HT1080 (cell line): Measurements from ENCODE around the gene PTGER3. TPM values are rescaled to one million over a fixed set of nuclear protein-coding genes. Genes with fewer than 3 reads are reported as not detected.
A peak's percentile ranks its signal among the peaks of the same experiment; 100 is the strongest.

Experiments
- DNase-seq: peaks from one replicate; pipeline ENCODE4 v3.0.0-alpha.2; 2015; ENCODE audit warnings: low read depth
- total RNA-seq: library from RNA; depleted of rRNA; stranded (reverse); fragments of >200 nt; shearing (Covaris generic); gene quantifications from 2 replicates; pipeline ENCODE4 v1.2.3, GENCODE V29; 2014

PTGER3 gene
- total RNA-seq, 1 experiment from 2014 or later = not detected

- no peak for DNase-seq
Observed at GRCh38 chr1:71053146-71053545, 5.5 kb upstream of the PTGER3 start.

GRCh38 chr1:71049951-71050598 lies 2.5 kb upstream of the PTGER3 start:
- peak; percentile 66 for DNase-seq

- no peak for DNase-seq
Observed at GRCh38 chr1:71046891-71047634, 553 bp downstream of the PTGER3 start.

GRCh38 chr1:71045463-71046028 lies 2.1 kb downstream of the PTGER3 start:
- no peak for DNase-seq

GRCh38 chr1:71044833-71045232 lies 2.8 kb downstream of the PTGER3 start:
- no peak for DNase-seq

GRCh38 chr1:71043065-71043464 lies 4.6 kb downstream of the PTGER3 start:
- no peak for DNase-seq

GRCh38 chr1:71041806-71042205 lies 5.8 kb downstream of the PTGER3 start:
- DNase-seq = no peak

GRCh38 chr1:71039661-71040262 lies 7.9 kb downstream of the PTGER3 start:
- DNase-seq = no peak

- no peak for DNase-seq
Observed at GRCh38 chr1:71038942-71039341, 8.7 kb downstream of the PTGER3 start.

GRCh38 chr1:71037829-71038620 lies 9.6 kb downstream of the PTGER3 start:
- DNase-seq = no peak

- no peak for DNase-seq
Observed at GRCh38 chr1:71037066-71037465, 10.6 kb downstream of the PTGER3 start.

- DNase-seq = no peak
Observed at GRCh38 chr1:71033136-71033535, 14.5 kb downstream of the PTGER3 start.

GRCh38 chr1:71031426-71031825 lies 16.2 kb downstream of the PTGER3 start:
- DNase-seq = no peak

- DNase-seq = no peak
Observed at GRCh38 chr1:71030026-71030425, 17.6 kb downstream of the PTGER3 start.

GRCh38 chr1:71028981-71029380 lies 18.6 kb downstream of the PTGER3 start:
- no peak for DNase-seq

- DNase-seq = no peak
Observed at GRCh38 chr1:71027991-71028390, 19.6 kb downstream of the PTGER3 start.

GRCh38 chr1:71026093-71026492 lies 21.5 kb downstream of the PTGER3 start:
- DNase-seq = no peak

- DNase-seq = no peak
Observed at GRCh38 chr1:71023515-71023914, 24.1 kb downstream of the PTGER3 start.

- no peak for DNase-seq
Observed at GRCh38 chr1:71019233-71019969, 28.2 kb downstream of the PTGER3 start.

- no peak for DNase-seq
Observed at GRCh38 chr1:71018791-71019190, 28.8 kb downstream of the PTGER3 start.

GRCh38 chr1:71015745-71016144 lies 31.9 kb downstream of the PTGER3 start:
- DNase-seq = no peak
